Mesodermal cell (in vitro differentiated cells): ENCODE results near the gene USP20.

Source experiments
- H3K27ac ChIP-seq: 2 replicates; pipeline ENCODE4 v1.7.0; 2013; ENCODE audit warnings: mild to moderate bottlenecking, low read depth, low read length, moderate library complexity; ENCODE audit not compliant: severe bottlenecking
- H3K36me3 ChIP-seq: 2 replicates; pipeline ENCODE4 v1.7.1; 2013; ENCODE audit warnings: mild to moderate bottlenecking, low read length, moderate library complexity; ENCODE audit not compliant: control insufficient read depth, insufficient read depth
- H3K4me1 ChIP-seq: one replicate; pipeline ENCODE4 v1.7.1; 2013; ENCODE audit warnings: mild to moderate bottlenecking, low read length; ENCODE audit not compliant: insufficient read depth, control insufficient read depth, poor library complexity, severe bottlenecking
- H3K4me3 ChIP-seq: 2 replicates; pipeline ENCODE4 v1.7.0; 2013; ENCODE audit warnings: low read length, control low read depth, mild to moderate bottlenecking; ENCODE audit not compliant: insufficient read depth, poor library complexity, severe bottlenecking; ENCODE audit errors: extremely low read depth
- H3K9me3 ChIP-seq: 2 replicates; pipeline ENCODE4 v1.7.1; 2013; ENCODE audit warnings: mild to moderate bottlenecking, low read length, moderate library complexity; ENCODE audit not compliant: control insufficient read depth
- WGBS, 2 experiments: methylation state at CpG; one replicate each; pipeline ENCODE4 v1.1.5; 2013; ENCODE audit warnings: missing lambda C conversion rate in 2 of 2; ENCODE audit not compliant: insufficient coverage in 2 of 2; 5-methylcytosine and 5-hydroxymethylcytosine counted together

Gene USP20

GRCh38 chr9:129923589-129923988 lies 88.3 kb downstream of the USP20 start:
- no peak overlapping the region for H3K4me3 ChIP-seq
- no peaks in the 10 kb centered on the region for H3K4me1 ChIP-seq
- H3K9me3 ChIP-seq, result no peaks in the 10 kb centered on the region
- no peak overlapping the region for H3K27ac ChIP-seq
- peaks cover 76% of the 10 kb centered on the region for H3K36me3 ChIP-seq
- WGBS, 2 experiments, result 93 to 96% methylated on average over 3 to 5 of the region's 6 CpGs

GRCh38 chr9:129929496-129930125 lies 94.4 kb downstream of the USP20 start:
- no peaks in the 10 kb centered on the region for H3K9me3 ChIP-seq
- peaks cover 46% of the 10 kb centered on the region for H3K36me3 ChIP-seq
- 90 to 100% methylated on average over 6 to 9 of the region's 9 CpGs for WGBS, 2 experiments
- no peak overlapping the region for H3K27ac ChIP-seq
- H3K4me3 ChIP-seq, result no peak overlapping the region
- peaks cover 20% of the 10 kb centered on the region for H3K4me1 ChIP-seq

- peak overlapping the region; percentile 53 for H3K27ac ChIP-seq
- H3K36me3 ChIP-seq, result peaks cover 36% of the 10 kb centered on the region
- H3K4me1 ChIP-seq, result peaks cover 25% of the 10 kb centered on the region
- H3K4me3 ChIP-seq, result no peak overlapping the region
- WGBS, 2 experiments, result 94 to 100% methylated on average over 2 of the region's 2 CpGs
- H3K9me3 ChIP-seq, result no peaks in the 10 kb centered on the region
These were observed 95.5 kb downstream of the USP20 start for GRCh38 chr9:129930743-129931142.
